A549 (cell line): Measurements from ENCODE around the gene RFPL1. TPM values are rescaled to one million over a fixed set of nuclear protein-coding genes. Genes with fewer than 3 reads are reported as not detected.

ENCODE experiments used
- ATAC-seq, 2 experiments: fragments of 200-7000 bp in 1 of 2; fragments of >200 bp in 1 of 2; cut with Nextera tagmentation in 1 of 2; cut with Tn5 transposase in 1 of 2; 3 replicates each; pipeline versions ENCODE4 v1.8.0 to v1.9.1; 2018 to 2020; ENCODE audit warnings: mild to moderate bottlenecking in 1 of 2, moderate library complexity in 1 of 2
- CTCF ChIA-PET: fragments of 300-600 bp; sonication (Branson Sonifier 250); formaldehyde crosslinking; extraction: SDS; loops from one replicate; lab custom pipeline; 2021; ENCODE audit warnings: antibody characterized with exemption, inconsistent platforms; lab: Yijun Ruan, JAX
- POLR2A ChIA-PET: fragments of 350-600 bp; formaldehyde crosslinking; extraction: SDS; loops from one replicate; lab custom pipeline; 2021; ENCODE audit warnings: antibody characterized with exemption, inconsistent platforms; lab: Yijun Ruan, JAX
- DNase-seq, 2 experiments: peaks; one replicate each; pipeline versions ENCODE4 v3.0.0 to v3.0.0-alpha.2; 2011 to 2016; ENCODE audit warnings: low read depth in 1 of 2, low spot score in 1 of 2
- FAIRE-seq: peaks from 2 replicates; lab custom pipeline; 2011; peaks lifted over from hg19 to GRCh38; lab: Jason Lieb, UNC
- H3K27ac ChIP-seq, 2 experiments: fragments of >200 bp; sonication (Bioruptor Twin); formaldehyde crosslinking; 3 replicates each; pipeline ENCODE4 v1.5.1; 2016 to 2017
- H3K4me1 ChIP-seq: fragments of >200 bp; sonication (Bioruptor Twin); formaldehyde crosslinking; 3 replicates; pipeline ENCODE4 v1.6.1; 2016
- H3K4me2 ChIP-seq: fragments of >200 bp; sonication (Bioruptor Twin); formaldehyde crosslinking; 3 replicates; pipeline ENCODE4 v1.6.1; 2016
- H3K4me3 ChIP-seq: fragments of >200 bp; sonication (Bioruptor Twin); formaldehyde crosslinking; 3 replicates; pipeline ENCODE4 v1.5.1; 2016
- H3K9me3 ChIP-seq: fragments of >200 bp; sonication (Bioruptor Twin); formaldehyde crosslinking; 3 replicates; pipeline ENCODE4 v1.6.1; 2016
- CBX8 ChIP-seq: fragments of 200-600 bp; sonication (generic); IDR thresholded peaks from 2 replicates; pipeline ENCODE4 v1.6.1; 2016
- CHD2 ChIP-seq: fragments of 150-350 bp; IDR thresholded peaks from 2 replicates; pipeline ENCODE4 v1.6.1; 2014; ENCODE audit warnings: low read length; ENCODE audit not compliant: partially characterized antibody
- EHMT2 ChIP-seq: fragments of 200-600 bp; sonication (generic); IDR thresholded peaks from 2 replicates; pipeline ENCODE4 v1.6.1; 2016; ENCODE audit warnings: antibody characterized with exemption, low read depth, mild to moderate bottlenecking, moderate library complexity
- FOSL2 ChIP-seq, 2 experiments: fragments of 450-650 bp in 1 of 2; fragments of >200 bp in 1 of 2; sonication (Bioruptor Twin) in 1 of 2; formaldehyde crosslinking; IDR thresholded peaks; 2 replicates each; pipeline versions ENCODE4 v1.5.0 to v1.6.1; 2016 to 2020; ENCODE audit warnings: mild to moderate bottlenecking in 1 of 2, moderate library complexity in 1 of 2
- HDAC2 ChIP-seq: fragments of 200-600 bp; sonication (generic); IDR thresholded peaks from 2 replicates; pipeline ENCODE4 v1.6.1; 2016
- HEYL ChIP-seq: fragments of 250-450 bp; sonication (Bioruptor Pico); IDR thresholded peaks from 2 replicates; pipeline ENCODE4 v1.8.0; 2021; ENCODE audit warnings: mild to moderate bottlenecking, moderate library complexity
- HOXB13 ChIP-seq: fragments of 250-450 bp; sonication (Bioruptor Pico); IDR thresholded peaks from 2 replicates; pipeline ENCODE4 v1.5.0; 2020; ENCODE audit warnings: low read depth, mild to moderate bottlenecking, moderate library complexity
- HOXB5 ChIP-seq: fragments of 250-450 bp; sonication (Bioruptor Pico); IDR thresholded peaks from 2 replicates; pipeline ENCODE4 v1.5.0; 2020; ENCODE audit warnings: mild to moderate bottlenecking, moderate library complexity
- MAFK ChIP-seq: fragments of 450-650 bp; IDR thresholded peaks from 2 replicates; pipeline ENCODE4 v1.6.1; 2014; ENCODE audit not compliant: partially characterized antibody
- MAZ ChIP-seq: fragments of 150-350 bp; IDR thresholded peaks from 2 replicates; pipeline ENCODE4 v1.6.1; 2014; ENCODE audit warnings: antibody characterized with exemption, low read depth, low read length, borderline replicate concordance
- MYC ChIP-seq: IDR thresholded peaks from 2 replicates; pipeline ENCODE4 v1.6.1; 2012; ENCODE audit warnings: mild to moderate bottlenecking, inconsistent platforms, low read length, improper control_type of control experiment, borderline replicate concordance
- POLR2A ChIP-seq: IDR thresholded peaks from 2 replicates; pipeline ENCODE4 v1.6.1; 2012; ENCODE audit warnings: mild to moderate bottlenecking, low read length
- RAD21 ChIP-seq, 2 experiments: fragments of >200 bp in 1 of 2; sonication (Bioruptor Twin) in 1 of 2; formaldehyde crosslinking in 1 of 2; IDR thresholded peaks in 1 of 2; conservative IDR thresholded peaks in 1 of 2; 2 replicates in 1 of 2; 3 replicates in 1 of 2; pipeline ENCODE4 v1.6.1; 2012 to 2018; ENCODE audit warnings: inconsistent platforms in 1 of 2
- RCOR1 ChIP-seq: fragments of 150-350 bp; IDR thresholded peaks from 2 replicates; pipeline ENCODE4 v1.6.1; 2014; ENCODE audit warnings: antibody characterized with exemption, low read length, low read depth
- RNF2 ChIP-seq: fragments of 200-600 bp; sonication (generic); IDR thresholded peaks from 2 replicates; pipeline ENCODE4 v1.6.1; 2016; ENCODE audit warnings: low read depth, mild to moderate bottlenecking, antibody characterized with exemption, moderate library complexity, borderline replicate concordance
- SMC3 ChIP-seq: fragments of >200 bp; sonication (Bioruptor Twin); formaldehyde crosslinking; IDR thresholded peaks from 3 replicates; pipeline ENCODE4 v1.6.1; 2018; ENCODE audit warnings: inconsistent platforms
- TP53 ChIP-seq: fragments of 250-450 bp; sonication (Bioruptor Pico); IDR thresholded peaks from 2 replicates; pipeline ENCODE4 v1.5.0; 2021; ENCODE audit warnings: mild to moderate bottlenecking, moderate library complexity
- ZC3H11A ChIP-seq: fragments of 450-650 bp; IDR thresholded peaks from 2 replicates; pipeline ENCODE4 v1.6.1; 2014; ENCODE audit warnings: antibody characterized with exemption, mild to moderate bottlenecking
- WGBS: methylation state at CpG from one replicate; pipeline ENCODE4 v1.1.6; 2017; ENCODE audit errors: missing lambda C conversion rate; 5-methylcytosine and 5-hydroxymethylcytosine counted together
- polyA plus RNA-seq, 4 experiments: library from polyadenylated mRNA; depleted of rRNA in 3 of 4; stranded (reverse); fragments of >200 nt; fragmentation: RNase III in 1 of 4; extraction: RNeasy Plus Mini Kit Qiagen cat#74134 plus additional on column Dnase treatment in 1 of 4; gene quantifications; 2 replicates in 3 of 4; 3 replicates in 1 of 4; pipeline ENCODE4 v1.2.3, GENCODE V29; 2011 to 2017
- TF ChIP-seq, protein P1 (sequence below): fragments of 250-450 bp; sonication (Bioruptor Pico); IDR thresholded peaks from 2 replicates; pipeline ENCODE4 v1.5.0; 2020; ENCODE audit warnings: low read depth, mild to moderate bottlenecking, moderate library complexity
- TF ChIP-seq, protein P2 (sequence below): IDR thresholded peaks from 2 replicates; pipeline ENCODE4 v1.6.1; 2012; ENCODE audit warnings: low read depth, borderline replicate concordance
- TF ChIP-seq, protein P3 (sequence below): fragments of 200-600 bp; sonication (generic); IDR thresholded peaks from 2 replicates; pipeline ENCODE4 v1.6.1; 2016; ENCODE audit warnings: antibody characterized with exemption, mild to moderate bottlenecking, moderate library complexity
- TF ChIP-seq, protein P4 (sequence below): fragments of 450-650 bp; IDR thresholded peaks from 2 replicates; pipeline ENCODE4 v1.6.1; 2014; ENCODE audit warnings: antibody characterized with exemption
- TF ChIP-seq, protein P5 (sequence below): fragments of >200 bp; sonication (Bioruptor Twin); formaldehyde crosslinking; IDR thresholded peaks from 3 replicates; pipeline ENCODE4 v1.5.1; 2016

RFPL1 gene
- polyA plus RNA-seq, 2 of the 4 experiments (the other 2 are of a cell fraction) = not detected

DNA sequence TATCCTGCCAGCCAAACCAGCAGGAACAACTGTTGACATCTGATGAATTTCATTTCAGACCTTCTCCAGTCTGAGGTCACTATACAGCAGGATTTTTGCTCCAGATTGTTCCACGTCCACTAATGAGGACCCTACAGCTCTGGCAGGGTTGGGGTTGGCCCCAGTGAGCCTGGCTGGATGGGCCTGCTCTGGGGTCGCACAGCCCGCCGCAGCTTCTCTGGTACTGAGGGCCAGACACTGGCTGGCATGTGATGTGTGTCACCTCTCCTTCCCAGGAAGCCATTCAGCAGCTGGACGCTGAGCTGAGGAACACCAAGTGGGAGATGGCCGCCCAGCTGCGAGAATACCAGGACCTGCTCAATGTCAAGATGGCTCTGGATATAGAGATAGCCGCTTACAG is 47.1 kb downstream of the RFPL1 start:
- CTCF ChIA-PET = interaction anchor here (0.6 kb wide), 1 partner anchor 15 kb away, joined by 3 read pairs; no protein-coding TSS in a partner anchor
- Histone ChIP-seq H3K4me2 (no peak overlapping the region), H3K9me3 (no peaks in the 10 kb centered on the region), H3K4me3 (no peak overlapping the region), H3K27ac (no peak overlapping the region), H3K4me1 (peaks cover 7% of the 10 kb centered on the region; the same call in 2 of the 3 replicates)
- TF ChIP-seq HOXB5 (CRISPR knock-in tag) (no peak), HDAC2 (no peak), HOXB13 (no peak), RAD21 (conservative IDR thresholded peaks at IDR 0.05 in 1 of 2, IDR thresholded peaks at IDR 0.05 in 1 of 2) (no peak), POLR2A (no peak), FOSL2 (IDR thresholded peaks at IDR 0.05) (no peak), FOSL2 (CRISPR knock-in tag; IDR thresholded peaks at IDR 0.05) (no peak), TP53 (no peak), MYC (no peak), RCOR1 (no peak), RNF2 (no peak), MAZ (no peak), CBX8 (no peak), ZC3H11A (no peak), SMC3 (no peak), EHMT2 (no peak), CHD2 (no peak)
- TF ChIP-seq, protein P1, sequence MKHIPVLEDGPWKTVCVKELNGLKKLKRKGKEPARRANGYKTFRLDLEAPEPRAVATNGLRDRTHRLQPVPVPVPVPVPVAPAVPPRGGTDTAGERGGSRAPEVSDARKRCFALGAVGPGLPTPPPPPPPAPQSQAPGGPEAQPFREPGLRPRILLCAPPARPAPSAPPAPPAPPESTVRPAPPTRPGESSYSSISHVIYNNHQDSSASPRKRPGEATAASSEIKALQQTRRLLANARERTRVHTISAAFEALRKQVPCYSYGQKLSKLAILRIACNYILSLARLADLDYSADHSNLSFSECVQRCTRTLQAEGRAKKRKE (CRISPR knock-in tag) = no peak
- TF ChIP-seq, protein P2, sequence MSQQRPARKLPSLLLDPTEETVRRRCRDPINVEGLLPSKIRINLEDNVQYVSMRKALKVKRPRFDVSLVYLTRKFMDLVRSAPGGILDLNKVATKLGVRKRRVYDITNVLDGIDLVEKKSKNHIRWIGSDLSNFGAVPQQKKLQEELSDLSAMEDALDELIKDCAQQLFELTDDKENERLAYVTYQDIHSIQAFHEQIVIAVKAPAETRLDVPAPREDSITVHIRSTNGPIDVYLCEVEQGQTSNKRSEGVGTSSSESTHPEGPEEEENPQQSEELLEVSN = no peak
- TF ChIP-seq, protein P3, sequence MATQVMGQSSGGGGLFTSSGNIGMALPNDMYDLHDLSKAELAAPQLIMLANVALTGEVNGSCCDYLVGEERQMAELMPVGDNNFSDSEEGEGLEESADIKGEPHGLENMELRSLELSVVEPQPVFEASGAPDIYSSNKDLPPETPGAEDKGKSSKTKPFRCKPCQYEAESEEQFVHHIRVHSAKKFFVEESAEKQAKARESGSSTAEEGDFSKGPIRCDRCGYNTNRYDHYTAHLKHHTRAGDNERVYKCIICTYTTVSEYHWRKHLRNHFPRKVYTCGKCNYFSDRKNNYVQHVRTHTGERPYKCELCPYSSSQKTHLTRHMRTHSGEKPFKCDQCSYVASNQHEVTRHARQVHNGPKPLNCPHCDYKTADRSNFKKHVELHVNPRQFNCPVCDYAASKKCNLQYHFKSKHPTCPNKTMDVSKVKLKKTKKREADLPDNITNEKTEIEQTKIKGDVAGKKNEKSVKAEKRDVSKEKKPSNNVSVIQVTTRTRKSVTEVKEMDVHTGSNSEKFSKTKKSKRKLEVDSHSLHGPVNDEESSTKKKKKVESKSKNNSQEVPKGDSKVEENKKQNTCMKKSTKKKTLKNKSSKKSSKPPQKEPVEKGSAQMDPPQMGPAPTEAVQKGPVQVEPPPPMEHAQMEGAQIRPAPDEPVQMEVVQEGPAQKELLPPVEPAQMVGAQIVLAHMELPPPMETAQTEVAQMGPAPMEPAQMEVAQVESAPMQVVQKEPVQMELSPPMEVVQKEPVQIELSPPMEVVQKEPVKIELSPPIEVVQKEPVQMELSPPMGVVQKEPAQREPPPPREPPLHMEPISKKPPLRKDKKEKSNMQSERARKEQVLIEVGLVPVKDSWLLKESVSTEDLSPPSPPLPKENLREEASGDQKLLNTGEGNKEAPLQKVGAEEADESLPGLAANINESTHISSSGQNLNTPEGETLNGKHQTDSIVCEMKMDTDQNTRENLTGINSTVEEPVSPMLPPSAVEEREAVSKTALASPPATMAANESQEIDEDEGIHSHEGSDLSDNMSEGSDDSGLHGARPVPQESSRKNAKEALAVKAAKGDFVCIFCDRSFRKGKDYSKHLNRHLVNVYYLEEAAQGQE = no peak
- TF ChIP-seq, protein P4, sequence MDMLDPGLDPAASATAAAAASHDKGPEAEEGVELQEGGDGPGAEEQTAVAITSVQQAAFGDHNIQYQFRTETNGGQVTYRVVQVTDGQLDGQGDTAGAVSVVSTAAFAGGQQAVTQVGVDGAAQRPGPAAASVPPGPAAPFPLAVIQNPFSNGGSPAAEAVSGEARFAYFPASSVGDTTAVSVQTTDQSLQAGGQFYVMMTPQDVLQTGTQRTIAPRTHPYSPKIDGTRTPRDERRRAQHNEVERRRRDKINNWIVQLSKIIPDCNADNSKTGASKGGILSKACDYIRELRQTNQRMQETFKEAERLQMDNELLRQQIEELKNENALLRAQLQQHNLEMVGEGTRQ = no peak
- POLR2A ChIA-PET = no interaction called here
- FAIRE-seq (no peak), DNase-seq (no peak), ATAC-seq (no peak)
- WGBS = 86% methylated on average over 8 of the region's 8 CpGs

DNA sequence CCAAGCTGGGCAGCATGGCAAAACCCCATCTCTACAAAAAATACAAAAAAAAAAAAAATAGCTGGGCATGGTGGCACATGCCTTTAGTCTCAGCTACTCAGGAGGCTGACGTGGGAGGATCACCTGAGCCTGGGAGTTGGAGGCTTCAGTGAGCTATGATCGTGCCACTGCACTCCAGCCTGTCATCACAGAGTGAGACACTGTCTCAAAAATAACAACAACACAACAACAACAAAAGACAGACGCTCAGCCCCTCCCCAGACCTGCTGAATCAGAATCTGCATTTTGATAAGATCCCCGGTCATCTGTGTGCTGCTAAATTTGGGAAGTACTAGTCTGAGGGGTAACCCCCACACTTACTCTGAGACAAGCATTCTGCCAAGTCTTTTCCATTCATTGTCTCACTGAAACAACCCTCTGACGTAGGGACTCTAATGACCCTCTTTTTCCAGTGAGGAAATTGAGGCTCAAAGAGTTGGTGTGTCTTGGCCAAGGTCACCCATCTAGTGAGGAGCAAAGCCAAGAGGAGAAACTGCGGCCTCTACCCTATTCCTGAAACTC is 49.1 kb downstream of the RFPL1 start:
- ATAC-seq (no peak), DNase-seq (no peak), FAIRE-seq (no peak)
- POLR2A ChIA-PET = interaction anchor here (0.5 kb wide), 1 partner anchor 66 kb away, joined by 6 read pairs; the partner anchor contains the start of gene THOC5
- CTCF ChIA-PET = interaction anchor here (0.7 to 1.1 kb wide), 2 partner anchors 15 to 17 kb away, joined by 3 read pairs; no protein-coding TSS in a partner anchor
- Histone ChIP-seq H3K9me3 (no peaks in the 10 kb centered on the region), H3K27ac (no peak overlapping the region), H3K4me2 (no peak overlapping the region), H3K4me1 (no peaks in the 10 kb centered on the region), H3K4me3 (no peak overlapping the region)
- 80% methylated on average over 6 of the region's 6 CpGs for WGBS
- no peak for TF ChIP-seq TP53
- TF ChIP-seq, protein P3 = no peak
- no peak for TF ChIP-seq CHD2
- no peak for TF ChIP-seq HEYL (CRISPR knock-in tag)
- TF ChIP-seq, protein P2 = no peak
- no peak for TF ChIP-seq MAFK
- TF ChIP-seq, protein P5, sequence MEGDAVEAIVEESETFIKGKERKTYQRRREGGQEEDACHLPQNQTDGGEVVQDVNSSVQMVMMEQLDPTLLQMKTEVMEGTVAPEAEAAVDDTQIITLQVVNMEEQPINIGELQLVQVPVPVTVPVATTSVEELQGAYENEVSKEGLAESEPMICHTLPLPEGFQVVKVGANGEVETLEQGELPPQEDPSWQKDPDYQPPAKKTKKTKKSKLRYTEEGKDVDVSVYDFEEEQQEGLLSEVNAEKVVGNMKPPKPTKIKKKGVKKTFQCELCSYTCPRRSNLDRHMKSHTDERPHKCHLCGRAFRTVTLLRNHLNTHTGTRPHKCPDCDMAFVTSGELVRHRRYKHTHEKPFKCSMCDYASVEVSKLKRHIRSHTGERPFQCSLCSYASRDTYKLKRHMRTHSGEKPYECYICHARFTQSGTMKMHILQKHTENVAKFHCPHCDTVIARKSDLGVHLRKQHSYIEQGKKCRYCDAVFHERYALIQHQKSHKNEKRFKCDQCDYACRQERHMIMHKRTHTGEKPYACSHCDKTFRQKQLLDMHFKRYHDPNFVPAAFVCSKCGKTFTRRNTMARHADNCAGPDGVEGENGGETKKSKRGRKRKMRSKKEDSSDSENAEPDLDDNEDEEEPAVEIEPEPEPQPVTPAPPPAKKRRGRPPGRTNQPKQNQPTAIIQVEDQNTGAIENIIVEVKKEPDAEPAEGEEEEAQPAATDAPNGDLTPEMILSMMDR = no peak
- TF ChIP-seq RCOR1 = no peak
- TF ChIP-seq HDAC2 = no peak
- TF ChIP-seq SMC3 = no peak
- TF ChIP-seq POLR2A = no peak
